ENCODE measurements around the gene TRIML1. TPM values are rescaled to one million over a fixed set of nuclear protein-coding genes. Genes with fewer than 3 reads are reported as not detected.

TRIML1 gene
- not detected for polyA plus RNA-seq (ENCODE audit: insufficient read length in 4 of 4)

- DNase-seq (ENCODE audit: low read depth in 4 of 4, low spot score in 3 of 4), result no peak
These were observed at the start of gene TRIML1 for GRCh38 chr4:188139141-188139540. TRIML1 (plus strand) TSS chr4:188139441; CDS start chr4:188139559, 118 bp downstream.

GRCh38 chr4:188092824-188093223 is 46.4 kb upstream of the TRIML1 start:
- DNase-seq (ENCODE audit: low read depth in 4 of 4, low spot score in 3 of 4), result no peak

- DNase-seq (ENCODE audit: low read depth in 4 of 4, low spot score in 3 of 4), result no peak
These were observed 32.8 kb upstream of the TRIML1 start for GRCh38 chr4:188106454-188106853.

GRCh38 chr4:188107931-188108843 is 31.1 kb upstream of the TRIML1 start:
- DNase-seq (ENCODE audit: low read depth in 4 of 4, low spot score in 3 of 4), result no peak

GRCh38 chr4:188109157-188109755 is 30.0 kb upstream of the TRIML1 start, which contains the start of gene TRIML2:
TRIML2 (minus strand) TSS chr4:188109603; CDS start chr4:188105368, 4,235 bp downstream.
- no peak for DNase-seq (ENCODE audit: low read depth in 4 of 4, low spot score in 3 of 4)

GRCh38 chr4:188110036-188110435 is 29.2 kb upstream of the TRIML1 start:
- DNase-seq (ENCODE audit: low read depth in 4 of 4, low spot score in 3 of 4), result no peak

- DNase-seq (ENCODE audit: low read depth in 4 of 4, low spot score in 3 of 4), result no peak
These were observed 28.3 kb upstream of the TRIML1 start for GRCh38 chr4:188110741-188111471.

- no peak for DNase-seq (ENCODE audit: low read depth in 4 of 4, low spot score in 3 of 4)
These were observed 27.3 kb upstream of the TRIML1 start for GRCh38 chr4:188111955-188112354.

- DNase-seq (ENCODE audit: low read depth in 4 of 4, low spot score in 3 of 4), result no peak
These were observed 26.1 kb upstream of the TRIML1 start for GRCh38 chr4:188113156-188113555.

- DNase-seq (ENCODE audit: low read depth in 4 of 4, low spot score in 3 of 4), result no peak
These were observed 21.5 kb upstream of the TRIML1 start for GRCh38 chr4:188117631-188118324.

GRCh38 chr4:188121530-188121929 is 17.7 kb upstream of the TRIML1 start:
- DNase-seq (ENCODE audit: low read depth in 4 of 4, low spot score in 3 of 4), result no peak

GRCh38 chr4:188127214-188127874 is 11.9 kb upstream of the TRIML1 start:
- DNase-seq (ENCODE audit: low read depth in 4 of 4, low spot score in 3 of 4), result no peak

GRCh38 chr4:188130355-188130754 is 8.9 kb upstream of the TRIML1 start:
- no peak for DNase-seq (ENCODE audit: low read depth in 4 of 4, low spot score in 3 of 4)

GRCh38 chr4:188132232-188132631 is 7.0 kb upstream of the TRIML1 start:
- no peak for DNase-seq (ENCODE audit: low read depth in 4 of 4, low spot score in 3 of 4)

GRCh38 chr4:188138227-188138626 is 1.0 kb upstream of the TRIML1 start:
- DNase-seq (ENCODE audit: low read depth in 4 of 4, low spot score in 3 of 4), result no peak

GRCh38 chr4:188139671-188140070 is 430 bp downstream of the TRIML1 start:
- no peak for DNase-seq (ENCODE audit: low read depth in 4 of 4, low spot score in 3 of 4)

GRCh38 chr4:188143731-188144130 is 4.5 kb downstream of the TRIML1 start:
- no peak for DNase-seq (ENCODE audit: low read depth in 4 of 4, low spot score in 3 of 4)

- DNase-seq (ENCODE audit: low read depth in 4 of 4, low spot score in 3 of 4), result no peak
These were observed 6.4 kb downstream of the TRIML1 start for GRCh38 chr4:188145601-188146000.

GRCh38 chr4:188146618-188147017 is 7.4 kb downstream of the TRIML1 start:
- no peak for DNase-seq (ENCODE audit: low read depth in 4 of 4, low spot score in 3 of 4)

GRCh38 chr4:188147176-188147575 is 7.9 kb downstream of the TRIML1 start:
- DNase-seq (ENCODE audit: low read depth in 4 of 4, low spot score in 3 of 4), result no peak

Measured in left renal pelvis (tissue), 4 donors.